NCI-H1048 (cell line): ENCODE data around the gene CPPED1.
"Not testable (repeated sequence)": the region's sequence is repeated elsewhere in the genome, so short reads cannot be mapped to it uniquely, and the experiment has no call there.

ENCODE experiments used
- DNase-seq: peaks from one replicate; lab custom pipeline; 2025; lab: John Stamatoyannopoulos, UW

The CPPED1 gene

DNA sequence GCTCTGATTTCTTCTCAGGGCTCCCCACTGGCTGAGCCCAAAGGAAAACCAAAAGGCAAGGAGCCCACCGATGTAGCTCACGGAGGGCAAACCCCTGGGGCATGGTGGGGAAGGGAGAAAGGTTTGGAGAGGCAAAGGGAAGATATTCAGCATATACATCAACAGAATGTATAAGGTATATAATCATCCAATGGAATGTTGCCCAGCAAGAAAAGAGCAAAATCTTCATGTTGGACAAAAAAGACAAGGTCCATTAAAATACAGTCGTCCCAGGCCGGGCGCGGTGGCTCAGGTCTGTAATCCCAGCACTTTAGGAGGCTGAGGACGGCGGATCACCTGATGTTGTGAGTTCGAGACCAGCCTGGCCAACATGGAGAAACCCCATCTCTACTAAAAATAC is 1.6 kb downstream of the CPPED1 start:
- DNase-seq: no peak

DNA sequence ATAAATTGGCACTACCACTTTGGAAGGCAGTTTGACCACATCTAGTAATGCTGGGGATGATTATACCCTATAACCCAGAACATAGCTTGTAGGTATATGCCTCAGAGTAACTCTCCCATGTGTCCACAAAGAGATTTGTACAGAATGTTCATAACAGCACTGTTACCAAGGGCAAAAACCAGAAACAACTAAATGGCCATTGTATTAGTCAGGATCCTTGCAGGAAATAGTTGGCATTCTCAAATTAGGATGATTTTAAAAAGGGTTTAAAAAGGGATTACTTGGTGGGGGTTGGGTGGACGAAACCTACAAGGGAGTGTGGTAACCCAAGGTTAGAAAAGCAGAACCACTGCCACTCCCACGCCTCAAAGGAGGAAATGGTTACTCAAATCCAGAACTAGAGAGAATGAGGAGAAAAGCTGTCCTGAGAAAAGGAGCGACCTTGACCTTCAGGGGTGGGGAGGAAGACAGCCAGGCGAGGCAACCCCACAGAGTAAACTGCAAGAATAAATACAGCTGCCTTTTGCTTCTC is 2.1 kb downstream of the CPPED1 start:
- no peak for DNase-seq

DNA sequence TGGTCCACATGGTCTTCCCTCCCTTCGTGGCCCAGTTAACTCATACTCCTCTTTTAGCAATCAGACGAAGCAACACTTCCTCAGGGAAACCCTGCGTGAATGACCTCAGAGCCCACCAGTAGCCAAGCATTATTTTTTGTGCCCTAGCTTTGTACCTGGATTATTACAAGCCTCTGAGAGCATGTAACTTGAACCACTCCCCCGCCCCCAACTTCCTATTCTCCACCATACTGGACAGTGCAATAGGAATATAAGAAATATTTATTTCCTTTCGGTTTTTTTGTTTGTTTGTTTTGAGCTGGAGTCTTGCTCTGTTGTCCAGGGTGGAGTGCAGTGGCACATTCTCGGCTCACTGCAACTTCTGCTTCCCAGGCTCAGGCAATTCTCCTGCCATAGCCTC is 2.9 kb downstream of the CPPED1 start:
- DNase-seq: no peak

DNA sequence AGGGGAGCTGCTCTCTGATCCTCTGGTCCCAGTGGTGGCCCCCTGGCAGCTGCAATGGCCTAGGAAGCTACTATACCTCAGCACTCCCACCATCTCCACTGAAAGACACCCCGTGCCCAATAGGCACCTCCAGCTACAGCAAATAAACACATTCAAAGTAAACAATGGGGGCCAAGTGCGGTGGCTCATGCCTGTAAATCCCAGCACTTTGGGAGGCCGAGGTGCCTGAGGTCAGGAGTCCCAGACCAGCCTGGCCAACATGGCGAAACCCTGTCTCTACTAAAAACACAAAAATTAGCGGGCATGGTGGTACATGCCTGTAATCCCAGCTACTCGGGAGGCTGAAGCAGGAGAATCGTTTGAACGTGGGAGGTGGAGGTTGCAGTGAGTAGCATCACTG is 3.7 kb downstream of the CPPED1 start:
- not testable (repeated sequence) for DNase-seq

DNA sequence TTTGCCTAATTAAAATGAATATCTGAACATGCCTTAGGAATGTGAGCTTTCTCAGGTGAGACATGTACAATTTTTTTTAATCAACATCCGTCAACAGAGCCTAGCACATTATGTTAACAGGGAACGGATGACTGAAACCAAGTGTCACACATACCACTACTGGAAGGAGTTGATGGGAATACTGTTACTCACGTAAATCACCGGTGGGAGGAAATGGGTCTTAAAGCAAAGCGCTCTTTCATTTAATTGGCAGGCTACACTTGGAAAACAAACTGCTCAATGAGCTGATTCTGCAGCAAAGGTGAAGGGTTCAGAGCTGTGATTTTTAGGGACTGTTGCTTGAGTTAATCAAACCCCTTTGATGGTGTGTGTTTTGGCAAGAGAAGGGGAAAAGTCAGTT is 4.8 kb downstream of the CPPED1 start:
- no peak for DNase-seq

DNA sequence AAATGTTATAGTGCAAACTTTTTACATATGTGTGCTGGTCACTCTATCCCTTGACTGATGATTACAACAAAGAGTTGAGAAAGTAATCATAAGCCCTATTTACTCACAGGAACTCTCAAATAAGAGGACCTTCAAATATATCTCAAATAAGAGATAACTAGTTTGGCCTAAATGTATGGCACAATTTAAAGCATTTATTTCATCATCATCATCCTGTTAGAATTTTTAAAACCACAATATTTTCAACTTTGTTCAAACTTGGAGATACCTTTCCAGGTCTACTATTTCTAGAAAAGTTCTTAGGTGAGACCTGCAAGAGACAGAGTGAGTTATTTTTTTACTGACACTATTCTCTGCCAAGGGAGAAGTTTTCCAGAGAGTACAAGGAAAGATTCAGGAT is 5.5 kb downstream of the CPPED1 start:
- DNase-seq: no peak

DNA sequence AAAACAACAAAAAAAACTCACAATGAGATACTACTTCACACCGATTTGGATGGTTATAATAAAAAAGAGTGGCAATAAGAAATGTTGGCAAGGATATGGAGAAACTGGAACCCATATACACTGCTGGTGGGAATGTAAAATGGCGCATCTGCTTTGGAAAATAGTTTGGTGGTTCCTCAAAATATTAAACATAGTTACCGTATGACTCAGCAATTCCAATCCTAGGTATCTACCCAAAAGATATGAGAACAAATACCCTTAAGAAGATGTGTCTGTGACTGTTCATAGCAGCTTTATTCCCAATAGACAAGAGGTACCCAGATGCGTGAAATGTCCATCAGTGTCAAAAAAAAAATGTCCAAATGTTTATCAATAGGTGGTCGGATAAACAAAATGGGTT is 7.2 kb downstream of the CPPED1 start:
- no peak for DNase-seq

DNA sequence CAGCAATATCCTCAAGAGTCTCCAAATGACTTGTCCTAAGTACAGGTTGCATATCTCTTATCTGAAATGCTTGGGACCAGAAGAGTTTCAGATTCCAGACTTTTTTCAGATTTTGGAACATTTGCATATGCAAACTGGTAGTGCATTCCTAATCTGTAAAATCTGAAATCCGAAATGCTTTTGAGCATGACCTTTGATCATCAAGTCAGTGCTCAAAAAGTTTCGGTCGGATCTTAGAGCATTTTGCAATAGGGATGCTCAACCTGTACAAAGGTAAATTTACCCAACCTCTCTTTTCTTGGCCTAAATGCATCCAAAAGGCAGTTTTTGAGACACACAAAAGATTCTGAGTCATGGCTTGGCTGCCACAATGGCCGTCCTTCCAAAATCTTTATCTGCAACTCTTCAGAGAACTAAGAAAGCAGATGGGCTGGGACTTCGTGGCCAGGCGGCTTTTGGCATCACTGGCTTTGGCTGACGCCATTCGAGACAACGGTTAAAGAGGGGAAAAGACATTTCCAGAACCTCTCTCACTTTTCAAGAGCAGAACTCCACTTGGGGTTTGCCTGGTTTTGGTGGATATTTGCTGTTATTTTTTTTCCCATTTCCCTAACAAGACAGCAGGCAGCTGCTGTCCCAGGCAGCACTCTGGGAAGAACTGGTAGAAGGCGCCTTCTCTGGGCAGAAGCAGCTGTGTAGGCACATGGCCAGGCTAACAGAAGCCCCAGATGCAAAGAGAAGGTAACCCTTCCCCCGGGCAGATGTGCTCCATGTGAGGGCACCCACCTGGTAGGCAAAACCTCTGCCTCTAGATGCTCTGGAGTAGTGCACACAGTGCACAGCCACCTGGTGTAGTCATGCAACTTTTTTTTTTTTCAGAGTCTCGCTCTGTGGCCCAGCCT is 8.9 kb downstream of the CPPED1 start:
- no peak for DNase-seq

DNA sequence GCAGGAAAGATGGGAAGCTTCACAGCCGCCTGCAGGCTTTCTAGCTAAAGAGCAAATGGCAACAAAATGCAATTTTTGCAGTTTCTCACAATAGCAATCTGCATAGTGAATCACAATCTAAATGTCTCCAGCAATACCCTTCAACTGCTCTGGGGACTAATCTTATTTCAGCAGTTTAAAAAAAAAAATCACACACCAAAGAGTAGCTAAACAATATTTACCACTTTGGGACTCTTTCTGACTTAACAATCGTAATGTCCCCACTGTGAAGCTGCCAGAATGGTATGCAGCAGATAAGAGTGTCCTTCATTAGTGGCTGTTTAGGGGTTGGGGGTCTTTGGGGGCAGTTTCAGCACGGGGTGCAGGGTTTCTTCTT is 9.8 kb downstream of the CPPED1 start:
- no peak for DNase-seq

DNA sequence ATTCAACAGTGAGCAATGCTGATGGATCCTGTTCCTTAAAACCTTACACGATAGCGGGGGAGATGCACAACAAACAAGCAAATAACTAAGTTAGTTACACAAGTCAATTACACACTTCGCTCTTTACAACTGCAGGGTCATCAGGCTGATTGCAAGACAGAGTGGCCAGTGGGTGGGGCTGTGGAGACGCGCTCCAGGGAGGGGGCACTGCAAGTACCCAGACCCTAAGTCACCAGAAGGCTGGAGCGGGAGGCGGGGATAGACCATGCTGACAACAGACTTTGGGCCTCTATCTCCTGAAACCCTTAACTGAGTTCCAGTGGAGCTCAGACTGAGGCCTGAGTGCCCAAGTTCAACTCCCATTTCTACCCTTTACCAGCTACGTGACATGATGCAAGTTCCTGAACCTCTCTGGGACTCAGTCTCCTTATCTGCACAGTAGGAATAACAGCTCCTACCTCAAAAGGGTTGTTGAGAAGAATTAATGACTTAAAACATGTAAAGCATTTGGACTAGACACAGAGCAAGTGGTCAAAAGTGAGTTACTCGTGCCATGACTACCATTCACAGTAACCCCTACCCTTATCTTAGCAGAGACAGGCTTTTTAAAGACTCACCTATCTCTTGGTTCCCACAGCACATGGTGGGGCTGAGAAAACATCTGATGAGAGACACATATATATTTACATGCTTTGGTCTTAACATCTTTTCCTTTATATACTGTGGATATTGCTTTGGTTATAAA is 10.4 kb downstream of the CPPED1 start:
- DNase-seq: no peak

DNA sequence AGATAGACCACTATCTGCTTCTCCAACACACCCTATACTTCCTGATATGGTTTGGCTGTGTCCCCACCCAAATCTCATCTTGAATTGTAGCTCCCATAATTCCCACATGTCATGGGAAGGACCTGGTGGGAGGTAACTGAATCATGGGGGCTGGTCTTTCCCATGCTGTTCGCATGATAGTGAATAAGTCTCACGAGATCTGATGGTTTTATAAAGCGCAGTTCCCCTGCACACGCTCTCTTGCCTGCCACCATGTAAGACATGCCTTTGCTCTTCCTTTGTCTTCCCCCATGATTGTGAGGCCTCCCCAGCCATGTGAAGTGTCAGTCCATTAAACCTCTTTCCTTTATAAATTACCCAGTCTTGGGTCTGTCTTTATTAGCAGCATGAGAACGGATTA is 11.2 kb downstream of the CPPED1 start:
- not testable (repeated sequence) for DNase-seq

DNA sequence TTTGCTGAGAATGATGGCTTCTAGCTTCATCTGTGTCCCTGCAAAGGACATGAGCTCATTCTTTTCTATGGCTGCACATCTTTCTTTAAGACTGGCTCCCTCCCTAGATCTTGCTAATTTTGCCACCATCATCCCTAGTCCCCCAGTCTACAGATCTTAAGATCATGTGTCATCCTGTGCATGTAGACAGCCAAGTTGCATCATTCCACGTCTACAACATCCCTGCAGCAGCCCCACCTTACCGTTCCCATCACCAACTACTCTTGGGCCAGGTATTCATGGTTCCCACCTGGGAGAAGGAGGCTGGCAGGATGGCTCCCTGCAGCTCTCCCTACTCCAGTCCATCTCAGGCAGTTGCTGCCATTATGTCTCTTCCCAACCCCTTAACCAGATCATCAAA is 12.3 kb downstream of the CPPED1 start:
- DNase-seq: no peak

DNA sequence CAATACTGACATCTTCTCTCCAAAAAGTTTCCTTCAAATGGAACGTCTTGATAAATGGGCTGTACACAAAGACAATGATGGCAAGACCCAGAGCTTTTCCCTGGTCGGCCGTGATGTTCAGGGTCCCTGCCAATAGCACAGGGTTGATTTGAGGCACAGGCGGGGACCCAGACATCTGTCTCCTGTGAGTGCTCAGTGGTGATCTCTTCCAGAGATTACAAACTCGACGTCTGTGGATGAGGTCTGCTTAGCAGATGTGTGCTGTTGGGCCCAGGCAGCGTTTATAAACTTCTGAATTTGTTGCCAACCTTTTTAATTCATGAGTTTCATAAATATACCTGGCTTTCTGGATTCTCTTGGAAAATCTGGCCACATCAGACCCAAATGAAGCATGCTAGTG is 14.9 kb downstream of the CPPED1 start:
- no peak for DNase-seq

DNA sequence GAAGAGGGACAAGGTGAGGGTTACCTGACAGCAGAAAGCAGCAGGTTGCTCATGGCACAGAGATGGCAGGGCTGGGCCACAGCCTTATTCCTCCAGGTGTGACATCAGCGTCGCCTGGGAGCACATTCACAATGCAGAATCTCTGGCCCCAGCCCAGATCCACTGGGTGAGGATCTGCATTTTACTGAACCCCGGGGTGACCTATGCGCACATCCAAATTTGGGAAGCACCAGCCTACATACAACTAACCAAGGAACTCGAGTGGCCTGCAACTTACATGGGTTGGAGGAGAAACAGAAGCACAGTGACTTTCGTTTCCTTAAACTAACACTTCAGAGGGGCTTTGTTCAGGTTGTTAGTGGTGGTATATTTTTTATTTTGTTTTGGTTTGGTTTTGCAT is 17.6 kb downstream of the CPPED1 start:
- DNase-seq: no peak

DNA sequence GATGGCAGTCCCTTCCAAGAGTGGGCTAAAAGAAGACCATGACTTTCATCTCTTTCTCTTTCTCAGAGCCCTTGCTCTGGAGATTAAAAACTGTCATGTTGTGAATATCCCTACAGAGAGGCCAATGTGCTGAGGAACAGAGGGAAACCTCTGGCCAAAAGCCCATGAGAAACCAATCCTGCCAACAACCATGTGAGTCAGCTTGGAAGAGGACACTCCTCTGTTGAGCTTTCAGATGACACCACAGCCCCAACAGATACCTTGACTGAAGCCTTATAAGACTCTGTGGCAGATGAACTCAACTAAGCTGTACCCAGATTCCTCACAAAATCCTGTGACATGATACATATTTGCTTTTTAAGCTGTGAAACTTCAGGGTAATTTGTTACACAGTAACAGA is 19.6 kb downstream of the CPPED1 start:
- DNase-seq: no peak

DNA sequence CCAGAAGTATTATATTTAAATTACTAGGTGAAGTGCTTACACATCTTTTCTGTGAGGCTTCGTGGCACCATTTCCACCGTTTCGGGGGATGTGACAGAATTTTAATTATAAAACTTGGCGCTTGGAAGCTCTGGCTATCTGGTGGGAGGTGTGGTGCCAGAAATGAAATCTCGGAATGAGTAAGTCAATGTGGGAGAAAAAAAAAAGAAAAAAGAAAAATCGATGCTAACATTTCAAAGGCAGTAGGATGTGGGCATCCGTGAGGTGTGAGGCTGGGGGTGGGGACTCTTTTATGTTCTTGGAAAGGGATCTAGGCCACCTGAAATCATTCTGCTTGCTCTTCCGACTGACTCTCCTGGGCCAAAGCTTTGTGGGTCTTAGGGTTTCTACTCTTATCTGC is 21.9 kb downstream of the CPPED1 start:
- DNase-seq: no peak

DNA sequence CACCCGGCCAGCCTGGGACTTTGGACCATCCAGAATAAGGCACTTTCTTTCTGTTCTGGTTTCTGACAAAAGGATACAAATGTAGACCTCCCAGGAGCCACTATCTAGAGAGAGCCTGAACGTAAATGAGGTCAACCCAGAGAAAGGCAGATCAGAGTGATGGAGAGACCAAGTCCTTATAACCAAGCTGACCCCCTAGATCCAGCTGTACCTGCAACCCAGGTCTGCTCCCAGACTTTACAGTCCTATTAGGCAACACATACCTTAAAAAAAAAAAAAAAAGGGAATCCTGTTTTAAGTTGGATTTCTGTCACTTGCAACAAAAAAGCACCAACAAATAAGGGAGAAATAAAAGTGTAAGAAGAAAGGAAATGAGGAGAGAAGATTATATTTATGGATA is 23.2 kb downstream of the CPPED1 start:
- no peak for DNase-seq

DNA sequence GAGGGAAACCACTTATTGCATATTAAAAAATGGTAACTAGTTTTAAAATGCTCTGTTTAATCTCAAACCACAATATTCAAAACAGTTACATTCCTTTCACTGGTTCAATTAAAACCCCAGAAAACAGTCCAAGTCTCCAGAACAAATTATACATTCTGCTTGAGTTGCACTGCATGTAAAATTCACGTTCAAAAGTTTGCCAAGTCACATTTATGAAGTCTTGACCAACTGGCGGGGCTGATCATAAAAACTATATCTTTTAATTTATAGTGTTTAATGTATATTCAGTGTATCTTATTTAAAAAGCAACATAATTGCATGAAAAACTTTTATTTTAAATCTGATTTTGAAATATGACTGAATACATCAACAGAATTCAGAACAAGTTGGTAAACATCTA is 25.0 kb downstream of the CPPED1 start:
- no peak for DNase-seq

DNA sequence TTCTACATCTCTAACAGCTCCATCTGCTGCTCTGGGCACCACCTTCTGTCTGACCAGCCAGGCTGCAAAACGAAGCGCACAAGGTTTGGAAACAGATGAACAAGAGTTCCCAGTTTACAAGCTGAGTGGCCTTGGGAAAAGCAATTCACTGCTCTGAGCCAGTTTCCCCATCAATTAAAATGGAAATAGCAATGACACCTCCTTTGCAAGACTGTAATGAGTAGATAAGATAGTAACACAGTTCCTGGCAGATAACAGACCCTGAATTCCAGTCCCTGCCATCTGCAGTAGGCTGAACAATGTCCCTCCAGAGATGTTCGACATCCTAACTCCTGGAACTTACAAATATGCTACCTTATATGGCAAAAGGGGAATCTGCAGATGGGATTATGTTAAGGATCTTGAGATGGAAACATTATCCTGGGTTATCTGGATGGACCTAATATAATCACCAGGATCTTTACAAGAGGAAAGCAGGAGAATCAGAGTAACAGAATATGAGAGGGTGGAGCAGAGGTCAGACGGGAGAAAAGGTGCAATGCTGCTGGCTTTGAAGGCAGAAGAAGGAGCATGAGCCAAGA is 27.9 kb downstream of the CPPED1 start:
- no peak for DNase-seq

DNA sequence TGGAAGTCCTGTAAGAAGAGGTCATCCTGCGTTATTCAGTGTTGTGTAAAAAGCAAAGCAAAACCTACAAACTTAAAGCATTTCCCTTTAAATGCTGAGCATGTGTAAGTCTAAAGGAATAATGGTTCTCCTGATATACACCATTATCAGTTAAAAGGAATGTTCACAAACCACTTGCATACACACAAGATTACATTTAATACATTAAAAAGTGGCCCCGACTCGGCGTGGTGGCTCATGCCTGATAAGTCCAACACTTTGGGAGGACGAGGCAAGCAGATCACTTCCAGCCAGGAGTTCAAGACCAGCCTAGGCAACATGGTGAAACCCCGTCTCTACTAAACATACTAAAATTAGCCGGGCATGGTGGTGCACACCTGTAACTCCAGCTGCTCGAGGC is 30.5 kb downstream of the CPPED1 start:
- no peak for DNase-seq

DNA sequence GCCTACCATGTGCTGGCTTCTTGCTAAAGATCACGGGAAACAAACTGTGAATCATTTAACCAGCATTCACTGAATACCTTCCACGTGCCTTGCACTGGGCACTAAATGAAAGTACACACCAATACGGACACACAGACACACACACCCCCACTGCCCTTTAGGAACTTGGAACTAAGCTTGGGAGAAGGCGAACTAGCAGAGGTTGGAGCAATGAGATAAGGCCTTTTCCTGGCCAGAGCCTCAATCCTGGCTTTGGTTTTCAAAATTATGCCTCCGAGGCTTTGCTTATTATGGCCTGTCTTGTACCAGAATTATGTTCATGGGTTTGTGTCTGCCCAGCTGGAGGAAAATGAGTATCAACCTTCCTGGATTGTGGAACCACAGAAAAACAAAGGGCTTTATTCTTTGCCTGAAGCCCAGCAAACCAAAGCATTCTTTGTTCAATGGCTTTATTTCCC is 32.3 kb downstream of the CPPED1 start:
- DNase-seq: no peak

DNA sequence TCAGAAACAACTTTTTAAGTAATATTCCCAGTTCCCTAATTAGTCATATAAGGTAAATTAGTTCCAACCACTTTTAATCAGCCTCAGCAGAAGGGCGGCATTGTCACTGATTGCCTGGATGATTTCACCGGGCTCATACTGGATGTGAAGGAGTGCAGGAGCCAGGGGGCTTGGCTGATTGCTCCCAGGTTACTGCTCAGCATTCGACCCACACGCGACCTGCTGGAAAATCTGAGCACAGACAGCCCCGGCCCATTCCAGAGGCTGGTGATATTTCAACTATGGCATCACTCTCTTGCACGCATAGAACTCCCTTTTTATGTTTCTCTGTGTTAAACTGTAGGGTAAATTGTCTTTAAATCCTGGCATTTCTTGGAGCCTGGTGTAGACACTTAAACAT is 34.2 kb downstream of the CPPED1 start:
- no peak for DNase-seq

DNA sequence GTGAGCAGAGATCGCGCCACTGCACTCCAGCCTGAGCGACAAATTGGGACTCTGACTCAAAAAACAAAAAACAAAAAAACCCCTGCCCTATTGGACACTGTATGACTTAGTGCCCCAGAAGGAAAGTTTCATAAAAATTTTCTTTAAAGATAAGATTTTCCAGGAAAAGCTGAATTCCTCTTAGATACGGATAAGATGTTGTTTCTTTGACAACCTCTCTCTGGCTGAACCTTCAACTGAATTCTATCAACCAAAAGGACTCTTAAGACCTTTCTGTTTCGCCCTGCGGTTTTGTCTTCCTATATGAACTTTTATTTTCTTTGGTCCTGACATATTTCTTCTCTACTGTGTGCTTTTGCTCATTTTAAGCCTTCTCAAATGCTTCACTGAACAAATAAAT is 35.8 kb downstream of the CPPED1 start:
- no peak for DNase-seq
